Transverse colon (tissue), 4 donors: Measurements from ENCODE around the gene MESP1.

Experiments
- CTCF ChIP-seq, 5 experiments: fragments of 200-600 bp in 3 of 5; fragments of 450-650 bp in 2 of 5; sonication (generic) in 3 of 5; IDR thresholded peaks; 1 replicate in 2 of 5; 2 replicates in 3 of 5; pipeline ENCODE4 v1.5.1; 2016 to 2017; ENCODE audit warnings: antibody characterized with exemption in 5 of 5, inconsistent platforms in 3 of 5, mild to moderate bottlenecking in 2 of 5, moderate library complexity in 1 of 5
- POLR2A ChIP-seq: fragments of 450-650 bp; IDR thresholded peaks from one replicate; pipeline ENCODE4 v1.6.1; 2016; ENCODE audit warnings: antibody characterized with exemption, mild to moderate bottlenecking, moderate library complexity
- POLR2AphosphoS5 ChIP-seq, 3 donors: sonication (generic); formaldehyde crosslinking; IDR thresholded peaks; one replicate each; pipeline ENCODE4 v1.6.1; 2016; ENCODE audit warnings: antibody characterized with exemption in 3 of 3

GRCh38 chr15:89785064-89785773 lies 34.2 kb upstream of the MESP1 start:
- TF ChIP-seq CTCF (IDR thresholded peaks at IDR 0.05), result no peak
- peak; percentile 54 for TF ChIP-seq POLR2A
- peak in 2 of 3 donors; percentile 50 to 65 for TF ChIP-seq POLR2AphosphoS5 (IDR thresholded peaks at IDR 0.05)
